SW 1271 (cell line): ENCODE data around the gene MIEN1.
"Not testable (repeated sequence)": the region's sequence is repeated elsewhere in the genome, so short reads cannot be mapped to it uniquely, and the experiment has no call there.

Experiments
- DNase-seq, 2 experiments: peaks; one replicate each; lab custom pipeline; 2025; lab: John Stamatoyannopoulos, UW

MIEN1 gene

DNA sequence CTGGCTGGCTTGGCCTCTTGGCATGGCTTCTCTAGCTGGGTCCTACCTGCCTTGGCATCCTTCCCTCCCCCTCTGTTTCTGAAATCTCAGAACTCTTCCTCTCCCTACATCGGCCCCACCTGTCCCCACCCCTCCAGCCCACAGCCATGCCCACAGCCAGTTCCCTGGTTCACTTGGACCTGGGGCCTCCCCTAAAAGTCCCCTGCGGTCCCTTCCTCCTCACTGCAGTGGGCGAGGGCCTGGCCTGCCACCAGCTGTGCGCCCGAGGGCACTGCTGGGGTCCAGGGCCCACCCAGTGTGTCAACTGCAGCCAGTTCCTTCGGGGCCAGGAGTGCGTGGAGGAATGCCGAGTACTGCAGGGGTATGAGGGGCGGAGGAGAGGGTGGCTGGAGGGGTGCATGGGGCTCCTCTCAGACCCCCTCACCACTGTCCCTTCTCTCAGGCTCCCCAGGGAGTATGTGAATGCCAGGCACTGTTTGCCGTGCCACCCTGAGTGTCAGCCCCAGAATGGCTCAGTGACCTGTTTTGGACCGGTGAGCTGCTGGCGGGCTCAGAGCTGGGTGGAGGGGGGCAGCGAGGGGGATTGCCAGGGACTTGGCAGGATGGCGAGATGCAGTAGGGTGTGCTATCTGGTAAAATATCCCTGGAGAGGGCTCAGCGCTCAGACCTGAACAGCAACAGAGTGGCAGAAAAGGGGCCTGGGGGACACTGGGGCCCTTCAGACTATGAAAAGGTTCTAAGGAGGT, 14.1 kb downstream of the MIEN1 start:
- no peak for DNase-seq

DNA sequence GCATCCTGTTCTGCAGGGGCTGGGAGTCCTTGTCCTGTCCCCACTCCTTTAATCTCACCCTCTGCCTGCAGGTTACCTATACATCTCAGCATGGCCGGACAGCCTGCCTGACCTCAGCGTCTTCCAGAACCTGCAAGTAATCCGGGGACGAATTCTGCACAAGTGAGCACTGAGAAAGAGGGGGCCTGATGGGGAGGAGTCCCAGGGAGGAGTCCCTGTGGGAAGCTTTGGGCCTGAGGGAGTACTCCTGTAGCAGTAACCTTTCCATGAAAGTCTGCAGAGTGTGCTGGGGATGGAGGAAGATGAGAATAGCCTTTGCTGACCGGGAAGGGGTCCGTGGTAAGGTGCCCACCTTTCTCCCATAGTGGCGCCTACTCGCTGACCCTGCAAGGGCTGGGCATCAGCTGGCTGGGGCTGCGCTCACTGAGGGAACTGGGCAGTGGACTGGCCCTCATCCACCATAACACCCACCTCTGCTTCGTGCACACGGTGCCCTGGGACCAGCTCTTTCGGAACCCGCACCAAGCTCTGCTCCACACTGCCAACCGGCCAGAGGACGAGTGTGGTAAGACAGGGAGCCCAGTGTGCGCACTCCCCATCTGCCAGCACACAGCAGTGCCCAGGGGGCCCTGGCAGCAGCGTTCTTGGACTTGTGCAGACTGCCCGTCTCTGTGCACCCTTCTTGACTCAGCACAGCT, 14.8 kb downstream of the MIEN1 start:
- no peak for DNase-seq

DNA sequence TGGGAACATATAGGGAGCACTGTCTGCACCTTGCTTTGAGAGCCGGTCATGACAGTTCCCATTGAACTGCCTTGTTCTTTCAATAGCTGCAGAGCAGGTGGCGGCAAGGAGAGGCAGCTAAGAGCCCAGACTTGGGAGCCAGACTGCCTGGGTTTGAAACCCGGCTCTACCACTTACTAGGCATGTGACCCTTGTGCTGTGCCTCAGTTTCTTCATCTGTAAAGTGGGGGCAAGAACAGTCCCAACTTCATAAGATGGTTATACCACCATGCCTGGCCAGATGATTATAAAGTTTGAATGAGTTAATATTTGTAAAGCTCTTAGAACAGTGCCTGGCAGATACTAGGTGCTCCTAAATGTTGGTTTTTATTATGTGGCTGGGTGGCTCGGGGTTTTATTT, 16.1 kb downstream of the MIEN1 start:
- DNase-seq, result no peak

DNA sequence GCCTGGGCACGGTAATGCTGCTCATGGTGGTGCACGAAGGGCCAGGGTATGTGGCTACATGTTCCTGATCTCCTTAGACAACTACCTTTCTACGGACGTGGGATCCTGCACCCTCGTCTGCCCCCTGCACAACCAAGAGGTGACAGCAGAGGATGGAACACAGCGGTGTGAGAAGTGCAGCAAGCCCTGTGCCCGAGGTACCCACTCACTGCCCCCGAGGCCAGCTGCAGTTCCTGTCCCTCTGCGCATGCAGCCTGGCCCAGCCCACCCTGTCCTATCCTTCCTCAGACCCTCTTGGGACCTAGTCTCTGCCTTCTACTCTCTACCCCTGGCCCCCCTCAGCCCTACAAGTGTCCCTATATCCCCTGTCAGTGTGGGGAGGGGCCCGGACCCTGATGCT, 18.5 kb downstream of the MIEN1 start:
- no peak for DNase-seq

DNA sequence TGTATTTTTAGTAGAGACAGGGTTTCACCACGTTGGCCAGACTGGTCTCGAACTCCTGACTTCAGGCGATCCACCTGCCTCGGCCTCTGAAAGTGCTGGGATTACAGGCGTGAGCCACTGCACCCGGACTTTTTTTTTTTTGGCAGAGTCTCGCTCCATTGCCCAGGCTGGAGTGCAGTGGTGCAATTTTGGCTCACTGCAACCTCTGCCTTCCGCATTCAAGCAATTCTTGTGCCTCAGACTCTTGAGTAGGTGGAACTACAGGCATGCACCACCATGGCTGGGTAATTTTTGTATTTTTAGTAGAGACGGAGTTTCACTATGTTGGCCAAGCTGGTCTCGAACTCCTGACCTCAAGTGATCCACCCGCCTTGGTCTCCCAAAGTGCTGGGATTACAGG, 19.3 kb downstream of the MIEN1 start:
- not testable (repeated sequence) for DNase-seq

DNA sequence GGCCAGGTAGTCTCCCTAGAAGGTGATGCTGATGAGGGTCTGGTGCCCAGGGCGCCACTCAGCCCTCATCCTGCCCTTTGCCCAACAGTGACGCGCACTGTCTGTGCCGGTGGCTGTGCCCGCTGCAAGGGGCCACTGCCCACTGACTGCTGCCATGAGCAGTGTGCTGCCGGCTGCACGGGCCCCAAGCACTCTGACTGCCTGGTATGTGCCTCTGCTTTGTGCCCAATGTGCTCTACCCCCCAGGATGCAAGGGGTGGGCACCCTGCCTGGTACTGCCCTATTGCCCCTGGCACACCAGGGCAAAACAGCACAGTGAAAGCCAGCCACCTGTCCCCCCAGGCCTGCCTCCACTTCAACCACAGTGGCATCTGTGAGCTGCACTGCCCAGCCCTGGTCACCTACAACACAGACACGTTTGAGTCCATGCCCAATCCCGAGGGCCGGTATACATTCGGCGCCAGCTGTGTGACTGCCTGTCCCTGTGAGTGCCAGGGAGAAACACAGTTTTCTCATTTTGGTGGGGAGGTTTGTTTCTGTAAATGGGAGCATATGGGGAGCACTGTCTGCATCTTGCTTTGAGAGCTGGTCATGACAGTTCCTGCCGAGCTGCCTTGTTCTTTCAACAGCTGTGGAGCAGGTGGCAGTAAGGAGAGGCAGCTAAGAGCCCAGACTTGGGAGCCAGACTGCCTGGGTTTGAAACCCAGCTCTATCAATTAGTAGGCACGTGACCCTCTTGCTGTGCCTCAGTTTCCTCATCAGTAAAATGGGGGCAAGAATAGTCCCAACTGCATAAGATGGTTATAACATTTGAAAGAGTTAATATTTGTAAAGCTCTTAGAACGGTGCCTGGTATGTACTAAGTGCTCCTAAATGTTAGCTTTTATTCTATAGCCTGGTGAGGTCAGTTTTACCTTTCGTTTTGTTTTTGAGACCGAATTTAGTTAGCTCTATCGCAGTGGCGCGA, 20.1 kb downstream of the MIEN1 start:
- no peak for DNase-seq

- DNase-seq, result no peak
These were observed 20.9 kb downstream of the MIEN1 start for GRCh38 chr17:39709319-39709997.

DNA sequence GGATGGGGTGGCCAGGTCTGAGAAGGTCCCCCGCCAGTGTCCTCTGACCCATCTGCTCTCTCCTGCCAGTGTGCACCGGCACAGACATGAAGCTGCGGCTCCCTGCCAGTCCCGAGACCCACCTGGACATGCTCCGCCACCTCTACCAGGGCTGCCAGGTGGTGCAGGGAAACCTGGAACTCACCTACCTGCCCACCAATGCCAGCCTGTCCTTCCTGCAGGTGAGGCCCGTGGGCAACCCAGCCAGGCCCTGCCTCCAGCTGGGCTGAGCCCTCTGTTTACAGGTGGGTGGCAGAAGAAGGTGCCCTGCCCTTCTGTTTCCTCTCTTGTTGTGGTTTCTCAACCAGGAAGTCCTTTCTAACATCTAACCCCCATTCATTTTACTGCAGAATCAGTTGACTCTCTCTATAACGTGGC, 23.4 kb downstream of the MIEN1 start:
- no peak for DNase-seq

GRCh38 chr17:39706383-39706782, 23.9 kb downstream of the MIEN1 start:
- no peak for DNase-seq

DNA sequence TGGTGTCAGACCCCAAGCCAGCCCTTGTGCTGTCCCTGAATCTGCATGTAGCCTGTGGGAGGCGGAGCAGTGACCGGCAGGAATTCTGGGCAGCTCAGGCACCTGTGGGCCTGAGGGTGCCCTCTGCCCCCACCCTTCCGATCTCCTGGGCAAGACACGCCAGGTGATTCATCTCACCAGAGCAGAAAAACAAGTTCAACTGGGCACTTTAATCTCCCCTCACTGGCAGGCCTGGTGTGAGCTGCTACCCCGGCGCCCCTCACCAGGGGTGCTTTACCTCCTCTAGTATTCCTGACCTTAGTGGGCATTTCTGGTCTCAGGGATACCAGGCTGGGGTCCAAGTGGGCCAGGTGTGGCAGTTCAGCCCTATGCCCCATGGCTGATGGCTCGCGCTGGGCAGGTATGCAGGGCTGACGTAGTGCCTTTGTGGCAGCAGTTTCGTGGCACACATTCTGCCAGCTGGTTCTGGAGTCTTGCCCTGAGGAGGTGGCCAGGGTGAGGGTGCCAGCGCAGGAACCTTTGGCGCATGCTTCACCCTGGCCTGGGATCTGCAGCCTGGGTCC, 24.5 kb downstream of the MIEN1 start:
- DNase-seq, result no peak

- DNase-seq, result no peak
These were observed 25.3 kb downstream of the MIEN1 start for GRCh38 chr17:39704821-39705551.

GRCh38 chr17:39703913-39704312, 26.4 kb downstream of the MIEN1 start:
- DNase-seq, result no peak

DNA sequence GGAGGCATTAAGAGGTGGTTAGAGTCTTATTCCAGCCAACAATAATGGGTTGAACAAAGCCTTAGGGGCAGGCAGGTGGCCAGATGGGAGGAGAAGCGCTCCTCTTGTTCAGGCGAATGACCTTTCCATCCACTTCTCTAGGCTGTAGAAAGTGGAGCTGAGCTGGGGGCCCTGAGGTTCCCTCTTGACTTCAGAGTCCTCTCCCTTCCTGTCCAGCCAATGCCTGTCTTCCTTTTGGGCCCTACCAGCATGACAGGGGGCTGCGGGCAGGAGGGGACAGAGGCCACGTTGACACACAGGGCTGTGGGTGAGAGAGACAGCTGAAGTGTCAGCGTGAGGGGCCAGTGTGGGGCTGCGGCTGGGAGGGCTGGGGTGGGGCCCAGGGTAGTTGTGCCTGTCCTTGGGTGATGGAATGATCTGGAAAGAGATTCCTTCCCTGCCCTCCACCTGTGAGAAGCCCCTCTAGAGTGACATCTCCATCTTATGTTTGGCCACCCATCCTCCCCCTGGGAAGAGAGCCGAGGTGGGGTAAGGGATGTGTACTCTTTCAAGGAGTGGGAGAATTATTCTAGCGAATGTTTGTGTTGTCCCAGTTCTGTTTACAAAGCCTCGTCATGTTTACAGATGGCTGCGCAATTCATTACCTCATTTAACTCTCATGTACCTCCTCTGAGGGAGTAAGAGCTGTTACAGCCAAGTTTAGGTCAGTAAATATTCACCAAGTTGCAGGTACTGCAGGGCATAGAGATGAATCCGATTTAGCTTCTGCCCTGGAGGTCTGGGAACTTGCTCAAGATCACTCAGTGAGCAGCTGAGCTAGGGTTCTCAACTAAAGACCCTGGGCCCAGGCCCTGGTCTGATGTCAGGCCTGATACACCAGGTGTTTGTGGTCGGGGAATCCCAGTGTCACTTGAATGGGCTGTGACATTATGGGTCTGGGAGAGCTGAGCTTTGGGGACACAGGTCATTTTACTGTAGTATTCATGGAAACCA, 27.1 kb downstream of the MIEN1 start:
- no peak for DNase-seq

DNA sequence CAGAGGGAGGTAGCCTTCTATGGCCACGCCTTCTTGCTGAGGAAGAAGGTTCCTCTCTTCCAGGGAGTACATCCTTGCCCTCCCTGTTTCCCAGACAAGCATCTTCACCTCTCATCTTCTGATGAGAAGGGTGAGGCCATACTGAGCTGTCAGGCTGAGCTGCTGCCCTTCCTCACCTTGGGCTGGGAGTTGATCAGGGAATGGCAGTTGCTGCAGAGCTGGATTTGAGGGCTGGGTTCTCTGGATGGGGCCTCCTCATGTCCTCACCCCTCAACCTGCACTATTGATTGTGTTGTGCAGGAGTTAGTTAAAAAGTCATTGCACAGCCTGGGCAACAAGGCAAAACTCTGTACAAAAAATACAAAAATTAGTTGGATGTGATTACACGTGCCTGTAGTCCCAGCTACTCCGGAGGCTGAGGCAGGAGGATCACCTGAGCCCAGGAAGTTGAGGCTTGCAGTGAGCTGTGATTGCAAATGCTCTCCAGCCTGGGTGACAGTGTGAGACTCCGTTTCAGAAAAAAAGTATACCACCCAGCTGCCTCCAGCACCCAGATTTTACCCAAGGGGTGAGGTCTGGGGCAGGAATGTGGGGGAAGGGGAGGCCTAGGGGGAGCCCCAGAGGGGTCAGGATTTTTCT, 28.4 kb downstream of the MIEN1 start:
- no peak for DNase-seq

- no peak for DNase-seq
These were observed 29.1 kb downstream of the MIEN1 start for GRCh38 chr17:39701012-39701783.

DNA sequence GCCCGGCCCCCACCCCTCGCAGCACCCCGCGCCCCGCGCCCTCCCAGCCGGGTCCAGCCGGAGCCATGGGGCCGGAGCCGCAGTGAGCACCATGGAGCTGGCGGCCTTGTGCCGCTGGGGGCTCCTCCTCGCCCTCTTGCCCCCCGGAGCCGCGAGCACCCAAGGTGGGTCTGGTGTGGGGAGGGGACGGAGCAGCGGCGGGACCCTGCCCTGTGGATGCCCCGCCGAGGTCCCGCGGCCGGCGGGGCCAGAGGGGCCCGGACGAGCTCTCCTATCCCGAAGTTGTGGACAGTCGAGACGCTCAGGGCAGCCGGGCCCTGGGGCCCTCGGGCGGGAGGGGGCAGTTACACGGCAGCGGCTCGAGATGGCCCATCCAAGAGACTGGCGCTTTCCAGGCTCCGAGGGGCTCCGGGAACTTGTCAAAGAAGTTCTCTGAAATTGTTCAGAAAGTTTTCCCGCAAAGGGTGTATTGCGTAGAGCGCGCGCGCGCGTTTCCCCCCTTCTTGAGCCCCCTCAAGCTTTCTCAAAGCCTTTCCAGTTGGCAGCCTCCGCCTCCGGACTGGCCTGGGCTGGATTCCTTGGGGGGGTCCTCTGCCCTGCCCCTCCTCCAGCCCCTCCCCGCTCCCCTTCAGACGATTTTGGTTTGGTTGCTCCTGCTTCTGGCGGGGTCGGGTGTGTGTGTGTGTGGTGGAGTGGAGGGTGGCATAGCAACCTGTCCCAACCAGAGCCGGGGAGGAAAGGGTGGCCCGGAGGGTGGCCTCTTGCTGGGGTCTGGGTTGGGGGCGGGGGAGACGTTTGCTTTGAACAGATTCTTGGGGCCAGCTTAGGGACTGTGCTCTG, 30.0 kb downstream of the MIEN1 start:
- no peak for DNase-seq

DNA sequence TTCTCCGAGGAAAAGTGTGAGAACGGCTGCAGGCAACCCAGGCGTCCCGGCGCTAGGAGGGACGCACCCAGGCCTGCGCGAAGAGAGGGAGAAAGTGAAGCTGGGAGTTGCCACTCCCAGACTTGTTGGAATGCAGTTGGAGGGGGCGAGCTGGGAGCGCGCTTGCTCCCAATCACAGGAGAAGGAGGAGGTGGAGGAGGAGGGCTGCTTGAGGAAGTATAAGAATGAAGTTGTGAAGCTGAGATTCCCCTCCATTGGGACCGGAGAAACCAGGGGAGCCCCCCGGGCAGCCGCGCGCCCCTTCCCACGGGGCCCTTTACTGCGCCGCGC, 30.5 kb downstream of the MIEN1 start, which contains the start of gene ERBB2:
Gene ERBB2 (plus strand): TSS at position 247 of the 330 bp plus-strand sequence. CDS start 175 bp downstream, outside the sequence.
- no peak for DNase-seq
